ENCODE measurements around the gene TTLL6. TPM values are rescaled to one million over a fixed set of nuclear protein-coding genes. Genes with fewer than 3 reads are reported as not detected.

TTLL6 gene
- total RNA-seq, 2 experiments from 2014 or later: not detected

DNA sequence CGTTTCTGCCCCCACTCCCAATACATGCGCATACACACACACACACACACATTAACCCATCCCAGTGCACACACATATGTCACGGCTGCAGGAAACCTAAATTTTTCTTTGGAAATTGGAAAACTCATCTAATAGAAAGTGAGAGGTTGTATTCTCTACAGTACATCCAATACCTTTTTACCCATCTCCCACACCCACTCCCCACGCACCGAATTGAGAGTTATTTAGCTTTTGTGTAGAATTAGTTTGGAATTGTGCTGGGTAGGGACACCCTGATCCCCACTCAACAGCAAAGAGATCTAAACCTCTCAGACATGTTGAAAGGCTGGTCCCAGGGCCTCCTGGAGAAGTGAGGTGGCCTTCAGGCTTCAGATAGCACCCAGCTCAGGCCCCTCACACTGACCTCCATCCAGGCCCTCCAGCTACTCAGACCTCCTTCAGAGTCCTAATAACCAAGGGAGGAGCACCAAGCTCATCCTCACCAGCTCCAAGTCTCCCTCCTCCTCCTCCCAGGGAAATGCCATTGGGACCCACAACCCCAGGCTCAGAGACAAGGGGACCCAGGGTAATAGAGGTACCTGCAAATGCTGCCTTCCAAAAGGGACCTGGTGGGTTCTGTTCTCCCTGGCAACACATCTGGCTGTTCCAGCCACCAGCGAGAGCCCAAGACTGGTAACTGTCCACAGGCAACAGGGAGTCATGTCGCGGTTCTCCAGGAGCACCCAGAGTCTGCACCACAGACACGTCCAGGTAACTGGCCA is 89.4 kb downstream of the TTLL6 start:
- ATAC-seq: no peak
- no peak for DNase-seq
- Mint-ChIP-seq H3K36me3 (ENCODE audit: low read depth) (no peaks in the 10 kb centered on the region), H3K4me1 (peaks cover 34% of the 10 kb centered on the region), H3K27me3 (peaks cover 80% of the 10 kb centered on the region), H3K4me3 (no peak overlapping the region), H3K9me3 (ENCODE audit: low read depth) (no peaks in the 10 kb centered on the region), H3K27ac (no peak overlapping the region)
- ChIA-PET POLR2A (no interaction called here), CTCF (interaction anchor here (0.6 to 1.5 kb wide), 8 partner anchors 10 to 512 kb away, joined by 3 to 5 read pairs (median 3); no protein-coding TSS in a partner anchor)
- intact Hi-C loops (cut with DNase I, micrococcal nuclease): loop anchor here (1.0 to 10.0 kb wide), 3 partner anchors 17 to 767 kb away; partner anchors contain the start of gene NGFR (in 1 of the 2)

DNA sequence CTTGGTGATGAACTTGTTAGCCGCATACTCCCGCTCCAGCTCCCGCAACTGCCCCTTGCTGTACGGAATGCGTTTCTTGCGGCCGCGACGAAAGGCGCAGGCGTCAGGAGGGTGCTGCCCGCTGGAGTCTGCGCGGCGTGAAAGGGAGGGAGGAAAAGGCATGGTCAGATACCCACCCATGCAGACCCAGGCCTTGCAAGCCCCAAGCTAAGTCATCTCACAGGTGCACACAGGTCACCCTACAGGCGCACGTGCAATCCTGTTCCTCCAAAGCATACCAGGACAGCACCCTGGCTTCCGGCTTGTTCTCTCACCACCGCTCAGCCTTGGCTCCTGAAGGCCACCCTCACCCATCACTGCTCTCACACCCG is 90.1 kb downstream of the TTLL6 start:
- Mint-ChIP-seq H3K36me3 (ENCODE audit: low read depth) (no peaks in the 10 kb centered on the region), H3K27ac (no peak overlapping the region), H3K9me3 (ENCODE audit: low read depth) (no peaks in the 10 kb centered on the region), H3K27me3 (peaks cover 82% of the 10 kb centered on the region), H3K4me1 (peaks cover 33% of the 10 kb centered on the region), H3K4me3 (no peak overlapping the region)
- POLR2A ChIA-PET: no interaction called here
- CTCF ChIA-PET: interaction anchor here (0.5 to 2.0 kb wide), 6 partner anchors 12 to 1352 kb away, joined by 3 to 14 read pairs (median 3); no protein-coding TSS in a partner anchor
- intact Hi-C loops (cut with DNase I, micrococcal nuclease): loop anchor here in 1 of 2 experiments (1.0 to 10.0 kb wide), 2 partner anchors 20 to 768 kb away; partner anchors contain the start of gene NGFR
- DNase-seq (no peak), ATAC-seq (no peak)

DNA sequence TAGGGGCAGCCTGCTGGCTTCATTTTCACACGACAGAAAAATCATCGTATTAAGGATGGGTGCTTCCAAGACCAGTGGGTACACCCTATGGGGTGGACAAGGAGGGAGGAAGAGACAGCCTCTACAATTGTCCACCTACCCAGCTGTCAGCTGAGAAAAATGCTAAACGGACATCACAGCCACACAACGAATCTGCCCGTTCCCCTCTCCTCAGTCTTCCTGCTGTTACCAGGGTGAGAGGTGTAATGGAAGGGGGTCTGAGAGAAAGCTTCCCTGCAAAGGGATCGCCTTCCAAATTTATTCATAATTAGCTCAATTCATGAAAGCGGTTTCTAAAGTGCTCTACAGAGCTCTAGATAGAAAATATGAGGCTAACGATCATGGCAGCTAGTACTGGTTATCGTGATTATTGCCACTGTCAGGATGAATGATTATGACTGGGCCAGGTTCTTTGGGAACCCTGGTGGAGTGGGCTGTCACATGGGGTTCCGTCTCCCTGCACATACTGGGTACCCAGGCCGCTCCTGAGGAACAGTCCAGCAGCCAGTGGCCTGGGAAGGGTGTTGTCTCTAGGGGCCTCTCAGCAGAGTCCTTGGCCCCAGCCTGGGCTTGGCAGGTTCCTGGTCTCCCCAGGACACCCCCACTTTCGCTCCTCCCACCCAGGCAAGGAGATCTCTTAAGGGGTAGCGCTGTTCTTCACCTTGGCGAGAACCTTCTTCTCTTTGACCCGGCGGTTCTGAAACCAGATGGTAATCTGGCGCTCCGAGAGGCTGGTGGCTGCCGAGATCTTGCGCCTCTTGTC is 90.7 kb downstream of the TTLL6 start:
- H3K9me3 Mint-ChIP-seq (ENCODE audit: low read depth): no peaks in the 10 kb centered on the region
- ChIA-PET CTCF (interaction anchor here (0.5 to 3.7 kb wide), 12 partner anchors 12 to 1352 kb away, joined by 3 to 37 read pairs (median 3); no protein-coding TSS in a partner anchor), POLR2A (no interaction called here)
- intact Hi-C loops (cut with DNase I, micrococcal nuclease): loop anchor here in 1 of 2 experiments (10.0 kb wide), 1 partner anchor 768 kb away; the partner anchor contains the start of gene NGFR
- DNase-seq (no peak), ATAC-seq (no peak)
- peaks cover 33% of the 10 kb centered on the region for H3K4me1 Mint-ChIP-seq
- H3K36me3 Mint-ChIP-seq (ENCODE audit: low read depth): no peaks in the 10 kb centered on the region
- H3K4me3 Mint-ChIP-seq: no peak overlapping the region
- H3K27ac Mint-ChIP-seq: no peak overlapping the region
- peaks cover 80% of the 10 kb centered on the region for H3K27me3 Mint-ChIP-seq

DNA sequence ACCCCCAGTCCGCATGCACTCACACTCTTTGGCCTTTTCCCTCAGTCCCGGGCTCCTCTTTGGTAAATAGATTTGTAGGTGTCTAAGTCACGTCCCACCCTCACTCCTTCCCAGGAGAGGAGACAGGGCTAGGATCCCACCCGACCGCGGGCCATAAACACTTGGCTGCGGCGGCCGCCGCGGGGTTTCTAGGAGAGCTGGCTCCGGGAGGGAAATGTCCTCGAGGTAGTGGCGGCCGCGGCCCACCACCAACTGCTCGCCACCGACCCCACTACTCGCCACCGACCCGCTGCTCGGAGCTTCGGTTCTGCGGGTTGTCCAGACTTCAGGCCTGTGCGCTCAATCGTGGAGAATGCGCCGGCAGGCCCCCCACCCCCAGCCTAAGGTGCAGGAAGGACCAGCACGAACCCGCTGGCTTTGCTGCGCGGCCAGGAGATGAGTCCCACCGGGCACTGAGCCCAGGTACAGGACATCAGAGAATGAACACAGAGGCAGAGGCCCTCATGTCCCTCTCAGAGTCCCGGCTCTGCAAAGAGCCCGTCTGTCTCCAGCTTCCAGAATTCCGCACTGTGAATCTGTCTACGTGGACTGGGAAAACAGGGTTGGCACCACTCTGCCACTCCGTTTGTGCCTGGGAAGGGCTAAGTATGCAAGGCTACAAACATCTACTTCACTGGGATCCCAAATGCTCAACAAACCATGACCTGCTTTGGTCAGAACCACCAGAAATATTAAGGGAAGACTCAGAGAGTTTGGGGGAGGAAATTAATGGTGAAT is 91.6 kb downstream of the TTLL6 start:
- no peak overlapping the region for H3K27ac Mint-ChIP-seq
- ATAC-seq (no peak), DNase-seq (no peak)
- CTCF ChIA-PET: interaction anchor here (0.6 to 3.7 kb wide), 23 partner anchors 10 to 177 kb away, joined by 3 to 45 read pairs (median 3); no protein-coding TSS in a partner anchor
- H3K27me3 Mint-ChIP-seq: peaks cover 82% of the 10 kb centered on the region
- H3K9me3 Mint-ChIP-seq (ENCODE audit: low read depth): no peaks in the 10 kb centered on the region
- H3K4me1 Mint-ChIP-seq: peaks cover 33% of the 10 kb centered on the region
- no peaks in the 10 kb centered on the region for H3K36me3 Mint-ChIP-seq (ENCODE audit: low read depth)
- H3K4me3 Mint-ChIP-seq: no peak overlapping the region
- POLR2A ChIA-PET: no interaction called here
- intact Hi-C loops (cut with DNase I, micrococcal nuclease): loop anchor here (2.0 to 10.0 kb wide), 5 partner anchors 25 to 769 kb away; partner anchors contain the start of gene NGFR (in 1 of the 2)

DNA sequence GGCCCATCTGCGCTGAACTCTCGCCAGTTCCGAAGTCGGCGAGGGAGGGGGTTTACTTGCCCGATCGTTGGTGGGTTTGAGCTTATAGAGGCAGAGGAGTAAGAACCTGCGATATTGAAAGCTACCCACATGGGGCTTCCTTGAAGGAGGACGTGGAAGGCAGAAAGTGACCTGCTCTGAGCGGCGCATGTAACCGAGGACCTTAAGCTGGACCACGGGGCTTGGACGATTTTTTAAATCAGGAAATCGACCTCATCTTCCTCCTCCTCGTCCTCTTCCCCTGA is 92.1 kb downstream of the TTLL6 start:
- intact Hi-C loops (cut with DNase I, micrococcal nuclease): loop anchor here (2.0 to 10.0 kb wide), 5 partner anchors 26 to 770 kb away; partner anchors contain the start of gene NGFR (in 1 of the 2)
- no peaks in the 10 kb centered on the region for H3K9me3 Mint-ChIP-seq (ENCODE audit: low read depth)
- ATAC-seq (peak; percentile 28), DNase-seq (no peak)
- peaks cover 35% of the 10 kb centered on the region for H3K4me1 Mint-ChIP-seq
- H3K4me3 Mint-ChIP-seq: no peak overlapping the region
- no peak overlapping the region for H3K27ac Mint-ChIP-seq
- H3K27me3 Mint-ChIP-seq: peaks cover 82% of the 10 kb centered on the region
- ChIA-PET POLR2A (no interaction called here), CTCF (interaction anchor here (0.6 to 3.7 kb wide), 22 partner anchors 10 to 178 kb away, joined by 3 to 45 read pairs (median 4); no protein-coding TSS in a partner anchor)
- no peaks in the 10 kb centered on the region for H3K36me3 Mint-ChIP-seq (ENCODE audit: low read depth)

DNA sequence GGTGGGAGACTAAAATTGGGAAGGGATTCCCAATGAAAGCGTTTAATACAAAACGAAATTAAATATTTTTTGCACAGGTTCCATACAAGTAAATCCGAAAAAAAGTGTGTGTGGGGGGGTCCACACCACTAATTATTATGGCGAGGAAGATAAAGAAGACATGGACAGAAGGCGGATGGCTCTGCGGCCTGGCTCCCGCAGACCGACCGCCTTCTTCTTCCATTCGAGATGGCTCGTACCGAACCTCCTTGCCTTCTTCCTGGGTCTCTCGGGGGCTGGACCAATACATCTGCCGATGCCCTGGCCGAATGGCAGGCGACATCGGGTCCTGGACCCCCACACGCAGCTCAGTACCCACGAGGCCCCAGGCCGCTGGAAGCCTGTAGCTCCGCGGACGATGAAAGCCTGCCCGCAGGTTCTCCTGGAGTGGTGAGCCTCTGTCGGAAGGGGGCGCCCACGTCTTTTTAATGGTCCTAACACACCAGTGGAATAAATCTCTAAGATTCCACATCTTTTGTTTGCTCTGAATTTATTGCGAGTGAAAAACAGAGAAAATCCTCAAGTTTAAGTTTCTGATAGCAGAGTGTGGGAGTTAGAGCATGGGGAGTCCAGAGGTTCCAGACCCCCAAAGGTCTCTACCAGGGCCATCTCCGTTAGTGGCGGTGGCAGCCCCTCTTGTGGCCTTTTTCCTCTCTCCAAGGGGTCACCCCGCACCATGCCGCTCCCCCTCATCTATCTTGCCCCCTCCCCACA is 92.6 kb downstream of the TTLL6 start:
- Mint-ChIP-seq H3K36me3 (ENCODE audit: low read depth) (no peaks in the 10 kb centered on the region), H3K27ac (peak overlapping the region; percentile 55), H3K4me1 (peaks cover 32% of the 10 kb centered on the region), H3K9me3 (ENCODE audit: low read depth) (no peaks in the 10 kb centered on the region), H3K4me3 (peak overlapping the region; percentile 42), H3K27me3 (peaks cover 81% of the 10 kb centered on the region)
- intact Hi-C loops (cut with DNase I, micrococcal nuclease): loop anchor here (1.0 to 10.0 kb wide), 9 partner anchors 26 to 770 kb away; partner anchors contain the start of genes IGF2BP1 (in 2 of the 2), HOXB7 (in 1 of the 2) and NGFR (in 1 of the 2)
- CTCF ChIA-PET: interaction anchor here (0.6 to 3.7 kb wide), 51 partner anchors 9 to 1907 kb away, joined by 3 to 45 read pairs (median 4); partner anchors contain the start of gene ATP5MC1
- ATAC-seq: peak; percentile 78
- DNase-seq: peak; percentile 91
- POLR2A ChIA-PET: interaction anchor here (1.2 kb wide), 1 partner anchor 155 kb away, joined by 3 read pairs; no protein-coding TSS in a partner anchor

DNA sequence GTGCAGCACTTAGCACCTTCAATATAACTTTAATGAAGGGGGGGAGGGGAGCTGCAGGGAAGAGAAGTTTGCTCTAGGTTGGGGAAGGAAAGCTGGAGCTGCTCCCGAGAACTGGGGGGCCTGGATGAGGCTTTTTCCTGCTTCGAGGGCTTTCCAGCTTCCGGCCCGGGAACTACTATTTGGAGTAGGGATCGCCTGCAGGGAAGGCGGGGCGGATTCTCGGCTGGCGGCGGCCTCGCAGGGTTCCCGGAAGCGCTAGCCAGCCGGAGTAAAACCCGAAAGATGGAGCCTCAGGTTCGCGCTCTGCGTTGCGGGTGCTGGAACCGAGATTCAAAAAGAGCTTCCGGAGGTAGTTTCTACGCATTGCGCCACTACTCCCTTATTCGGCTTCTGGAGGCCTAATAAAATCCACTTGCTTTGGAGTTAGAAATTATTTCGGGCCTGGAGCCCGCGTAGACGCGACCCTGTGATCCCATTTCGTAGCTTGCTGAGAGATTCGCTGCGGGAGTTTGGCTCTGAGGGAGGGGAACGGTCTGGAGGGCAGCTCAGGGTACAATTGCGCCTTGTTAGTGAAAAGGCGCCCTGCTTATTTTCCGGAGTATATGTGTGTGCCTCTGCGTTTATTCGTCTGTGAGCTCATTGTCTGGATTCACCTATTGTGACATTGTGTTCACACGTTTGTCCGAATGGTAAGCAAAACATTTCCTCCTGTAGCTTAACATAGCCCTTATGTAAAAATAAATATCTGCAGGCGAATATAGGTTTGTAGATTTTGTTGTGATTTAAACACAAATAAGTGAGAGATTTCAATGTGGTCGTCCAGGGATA is 93.4 kb downstream of the TTLL6 start:
- Mint-ChIP-seq H3K27me3 (peaks cover 83% of the 10 kb centered on the region), H3K36me3 (ENCODE audit: low read depth) (no peaks in the 10 kb centered on the region), H3K27ac (no peak overlapping the region), H3K4me1 (peaks cover 34% of the 10 kb centered on the region), H3K4me3 (peak overlapping the region; percentile 42), H3K9me3 (ENCODE audit: low read depth) (no peaks in the 10 kb centered on the region)
- POLR2A ChIA-PET: interaction anchor here (1.2 kb wide), 1 partner anchor 155 kb away, joined by 3 read pairs; no protein-coding TSS in a partner anchor
- intact Hi-C loops (cut with DNase I, micrococcal nuclease): loop anchor here (1.0 to 10.0 kb wide), 9 partner anchors 27 to 771 kb away; partner anchors contain the start of genes IGF2BP1 (in 2 of the 2), HOXB7 (in 1 of the 2) and NGFR (in 1 of the 2)
- ATAC-seq (no peak), DNase-seq (peak; percentile 53)
- CTCF ChIA-PET: interaction anchor here (0.6 to 3.7 kb wide), 48 partner anchors 9 to 1908 kb away, joined by 3 to 45 read pairs (median 4); partner anchors contain the start of gene ATP5MC1

DNA sequence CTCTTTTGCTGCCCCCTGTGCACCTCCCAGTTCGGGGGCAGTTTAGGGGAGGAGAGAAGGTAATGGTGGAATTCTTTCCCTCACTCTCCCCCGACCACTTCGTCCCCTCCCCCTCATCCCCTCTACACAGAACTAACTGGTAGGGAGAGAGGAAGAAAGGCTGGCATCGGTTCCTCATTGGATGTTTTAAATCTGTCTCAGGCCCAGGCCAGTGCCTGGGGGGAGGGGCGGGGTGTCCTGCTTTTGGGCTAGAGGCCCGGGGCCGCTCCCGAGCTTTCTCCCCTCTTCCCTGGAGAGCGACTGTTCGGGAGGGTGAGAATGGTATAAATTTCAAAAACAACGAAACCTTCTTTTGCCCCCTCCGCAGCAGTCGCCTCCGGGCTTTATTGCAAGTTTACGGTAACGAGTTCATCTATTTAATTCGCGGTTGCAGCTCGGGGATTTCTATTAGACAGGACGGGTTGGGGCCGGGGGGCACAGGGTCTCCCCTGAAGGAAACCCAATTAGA is 94.1 kb downstream of the TTLL6 start, which contains the start of gene PRAC2:
PRAC2 (plus strand) TSS at position 271 of the 508 bp plus-strand sequence. CDS start 1,226 bp downstream, outside the sequence.
- intact Hi-C loops (cut with DNase I, micrococcal nuclease): loop anchor here (5.0 to 10.0 kb wide), 4 partner anchors 51 to 772 kb away; partner anchors contain the start of genes IGF2BP1 (in 2 of the 2), HOXB7 (in 1 of the 2) and NGFR (in 1 of the 2)

More for the DNA sequence above, 94.1 kb downstream of the TTLL6 start, which contains the start of gene PRAC2:
- peak; percentile 22 for DNase-seq
- no peaks in the 10 kb centered on the region for H3K36me3 Mint-ChIP-seq (ENCODE audit: low read depth)
- CTCF ChIA-PET: interaction anchor here (0.6 to 3.7 kb wide), 24 partner anchors 12 to 1128 kb away, joined by 3 to 45 read pairs (median 6); no protein-coding TSS in a partner anchor
- H3K27ac Mint-ChIP-seq: no peak within 1 kb of the TSS
- H3K27me3 Mint-ChIP-seq: peaks cover 89% of the 10 kb centered on the region
- POLR2A ChIA-PET: interaction anchor here (1.2 kb wide), 1 partner anchor 156 kb away, joined by 3 read pairs; no protein-coding TSS in a partner anchor
- ATAC-seq: no peak
- peak within 1 kb of the TSS; percentile 42 for H3K4me3 Mint-ChIP-seq
- peaks cover 35% of the 10 kb centered on the region for H3K4me1 Mint-ChIP-seq
- no peaks in the 10 kb centered on the region for H3K9me3 Mint-ChIP-seq (ENCODE audit: low read depth)

All from activated CD4-positive, alpha-beta T cell treated with anti-CD3 and anti-CD28 coated beads for 36 hours (primary cell).